Ishikawa (cell line): ENCODE data around the gene AP4M1.
A peak's percentile ranks its signal among the peaks of the same experiment; 100 is the strongest.

ENCODE experiments used
- CEBPB ChIP-seq: IDR thresholded peaks from 2 replicates; pipeline ENCODE4 v1.6.1; 2012
- CREB1 ChIP-seq: IDR thresholded peaks from 2 replicates; pipeline ENCODE4 v1.6.1; 2012; ENCODE audit warnings: low read depth
- EGR1 ChIP-seq: IDR thresholded peaks from 2 replicates; pipeline ENCODE4 v1.6.1; 2012
- EP300 ChIP-seq: IDR thresholded peaks from 2 replicates; pipeline ENCODE4 v1.6.1; 2012; ENCODE audit warnings: borderline replicate concordance
- FOXM1 ChIP-seq: IDR thresholded peaks from 2 replicates; pipeline ENCODE4 v1.6.1; 2012; ENCODE audit warnings: low read depth, borderline replicate concordance
- MAX ChIP-seq: IDR thresholded peaks from 2 replicates; pipeline ENCODE4 v1.6.1; 2012
- NFIC ChIP-seq: IDR thresholded peaks from 2 replicates; pipeline ENCODE4 v1.6.1; 2012
- RAD21 ChIP-seq: IDR thresholded peaks from 2 replicates; pipeline ENCODE4 v1.6.1; 2012; ENCODE audit warnings: low read depth
- REST ChIP-seq: IDR thresholded peaks from 2 replicates; pipeline ENCODE4 v1.6.1; 2012; ENCODE audit warnings: low read depth, mild to moderate bottlenecking
- TAF1 ChIP-seq: IDR thresholded peaks from 2 replicates; pipeline ENCODE4 v1.6.1; 2012; ENCODE audit warnings: low read depth, mild to moderate bottlenecking
- TCF12 ChIP-seq: IDR thresholded peaks from 2 replicates; pipeline ENCODE4 v1.6.1; 2012; ENCODE audit warnings: low read depth
- TEAD4 ChIP-seq: IDR thresholded peaks from 2 replicates; pipeline ENCODE4 v1.6.1; 2012
- USF1 ChIP-seq: IDR thresholded peaks from 2 replicates; pipeline ENCODE4 v1.6.1; 2012
- YY1 ChIP-seq: IDR thresholded peaks from 2 replicates; pipeline ENCODE4 v1.6.1; 2012; ENCODE audit warnings: low read depth
- ZBTB7A ChIP-seq: IDR thresholded peaks from 2 replicates; pipeline ENCODE4 v1.6.1; 2012; ENCODE audit warnings: low read depth

The AP4M1 gene

GRCh38 chr7:100130608-100131453, 29.4 kb downstream of the AP4M1 start:
- TF ChIP-seq EGR1 (no peak), YY1 (no peak), TCF12 (no peak), RAD21 (peak; percentile 66)

- no peak for TF ChIP-seq CEBPB
- TF ChIP-seq TCF12: no peak
- no peak for TF ChIP-seq YY1
- TF ChIP-seq RAD21: no peak
- no peak for TF ChIP-seq MAX
- TF ChIP-seq TEAD4: no peak
- TF ChIP-seq ZBTB7A: no peak
- no peak for TF ChIP-seq EGR1
- no peak for TF ChIP-seq TAF1
- no peak for TF ChIP-seq NFIC
- no peak for TF ChIP-seq REST
- TF ChIP-seq USF1: no peak
- TF ChIP-seq FOXM1: no peak
- no peak for TF ChIP-seq EP300
- no peak for TF ChIP-seq CREB1
Observed at GRCh38 chr7:100132126-100132525, 30.7 kb downstream of the AP4M1 start.

GRCh38 chr7:100132697-100133151, 31.3 kb downstream of the AP4M1 start:
- no peak for TF ChIP-seq FOXM1
- peak; percentile 89 for TF ChIP-seq RAD21

- TF ChIP-seq TCF12 (no peak), RAD21 (no peak), YY1 (no peak), EP300 (no peak), NFIC (no peak), USF1 (no peak), FOXM1 (no peak), CEBPB (no peak), CREB1 (no peak), TAF1 (no peak)
Observed at GRCh38 chr7:100137851-100138760, 36.7 kb downstream of the AP4M1 start.

GRCh38 chr7:100141555-100141949, 40.1 kb downstream of the AP4M1 start:
- TF ChIP-seq FOXM1: no peak
- TF ChIP-seq REST: no peak
- TF ChIP-seq ZBTB7A: no peak
- no peak for TF ChIP-seq YY1
- TF ChIP-seq TEAD4: no peak
- TF ChIP-seq CREB1: no peak
- TF ChIP-seq NFIC: no peak
- TF ChIP-seq EGR1: no peak
- no peak for TF ChIP-seq TCF12
- TF ChIP-seq EP300: no peak
- TF ChIP-seq MAX: no peak
- TF ChIP-seq RAD21: no peak
- TF ChIP-seq CEBPB: no peak
- TF ChIP-seq USF1: no peak
- no peak for TF ChIP-seq TAF1
